NCI-H2227 (cell line): ENCODE results near the gene ELOVL4.

Experiments
- DNase-seq: peaks from one replicate; lab custom pipeline; 2025; ENCODE audit not compliant: unreplicated experiment; lab: John Stamatoyannopoulos, UW

Gene ELOVL4

GRCh38 chr6:79947191-79948186 lies at the start of gene ELOVL4:
Gene ELOVL4, minus strand, starts transcription at chr6:79947553. Its CDS starts 274 bp downstream, at chr6:79947279.
- peak; percentile 91 for DNase-seq

- DNase-seq = no peak
Observed at GRCh38 chr6:79993911-79994309, 46.6 kb upstream of the ELOVL4 start.

GRCh38 chr6:79993012-79993910 lies 45.9 kb upstream of the ELOVL4 start:
- DNase-seq = no peak

GRCh38 chr6:79989641-79990040 lies 42.3 kb upstream of the ELOVL4 start:
- DNase-seq = no peak

GRCh38 chr6:79985128-79985527 lies 37.8 kb upstream of the ELOVL4 start:
- DNase-seq = no peak

GRCh38 chr6:79984261-79984660 lies 36.9 kb upstream of the ELOVL4 start:
- DNase-seq = no peak

GRCh38 chr6:79981652-79982051 lies 34.3 kb upstream of the ELOVL4 start:
- no peak for DNase-seq

GRCh38 chr6:79971193-79971592 lies 23.8 kb upstream of the ELOVL4 start:
- DNase-seq = no peak

GRCh38 chr6:79969784-79970183 lies 22.4 kb upstream of the ELOVL4 start:
- DNase-seq = no peak

- DNase-seq = no peak
Observed at GRCh38 chr6:79967178-79967577, 19.8 kb upstream of the ELOVL4 start.

- DNase-seq = no peak
Observed at GRCh38 chr6:79964607-79965081, 17.3 kb upstream of the ELOVL4 start.

GRCh38 chr6:79954849-79955248 lies 7.5 kb upstream of the ELOVL4 start:
- DNase-seq = no peak

- DNase-seq = peak; percentile 56
Observed at GRCh38 chr6:79949233-79949632, 1.9 kb upstream of the ELOVL4 start.

GRCh38 chr6:79946272-79947190 lies 822 bp downstream of the ELOVL4 start:
- peak; percentile 55 for DNase-seq

- no peak for DNase-seq
Observed at GRCh38 chr6:79943133-79943532, 4.2 kb downstream of the ELOVL4 start.

- DNase-seq = no peak
Observed at GRCh38 chr6:79941489-79942151, 5.7 kb downstream of the ELOVL4 start.

- DNase-seq = no peak
Observed at GRCh38 chr6:79928478-79928998, 18.8 kb downstream of the ELOVL4 start.

GRCh38 chr6:79927758-79928157 lies 19.6 kb downstream of the ELOVL4 start:
- DNase-seq = no peak

- DNase-seq = no peak
Observed at GRCh38 chr6:79923270-79923669, 24.1 kb downstream of the ELOVL4 start.

- DNase-seq = no peak
Observed at GRCh38 chr6:79922018-79922417, 25.3 kb downstream of the ELOVL4 start.
